ENCODE measurements around the gene SCD. TPM values are rescaled to one million over a fixed set of nuclear protein-coding genes. Genes with fewer than 3 reads are reported as not detected.

SCD gene
- total RNA-seq, 1 experiment from 2014 or later, result 518 TPM

- no peak for DNase-seq
- CTCF ChIA-PET, result no interaction called here
- intact Hi-C loops (cut with micrococcal nuclease; ENCODE audit: unreplicated experiment), result no loop called here
- Histone ChIP-seq H3K4me1 (replicated peaks; ENCODE audit: insufficient read depth) (no peaks in the 10 kb centered on the region), H3K79me2 (ENCODE audit: low read depth) (no peaks in the 10 kb centered on the region), H3K27ac (no peak overlapping the region), H3K4me2 (no peak overlapping the region), H3K9me3 (ENCODE audit: insufficient read depth, low read depth) (no peaks in the 10 kb centered on the region), H3F3A (ENCODE audit: insufficient read depth, low read depth) (no peaks in the 10 kb centered on the region), H4K20me1 (ENCODE audit: insufficient read depth) (no peaks in the 10 kb centered on the region), H3K9me2 (ENCODE audit: insufficient read depth) (no peaks in the 10 kb centered on the region), H3K27me3 (ENCODE audit: insufficient read depth, low read depth) (peaks cover 41% of the 10 kb centered on the region), H2AFZ (no peak overlapping the region), H3K4me3 (no peak overlapping the region), H3K36me3 (ENCODE audit: low read depth) (no peaks in the 10 kb centered on the region)
- BruUV-seq (replicated peaks), result no TSS peak
- TF ChIP-seq EZH2 (IDR thresholded peaks at IDR 0.05; ENCODE audit: low read depth) (no peak), CTCF (conservative IDR thresholded peaks at IDR 0.05) (no peak)
- POLR2A ChIA-PET (ENCODE audit: unreplicated experiment), result no interaction called here
Observed at GRCh38 chr10:100318207-100318606, 28.8 kb upstream of the SCD start.

GRCh38 chr10:100319707-100320402 lies 27.2 kb upstream of the SCD start:
- ChIA-PET CTCF (no interaction called here), POLR2A (ENCODE audit: unreplicated experiment) (no interaction called here)
- no peak for TF ChIP-seq EZH2 (IDR thresholded peaks at IDR 0.05; ENCODE audit: low read depth)
- no peak for TF ChIP-seq CTCF (conservative IDR thresholded peaks at IDR 0.05)
- Histone ChIP-seq H3K36me3 (ENCODE audit: low read depth) (no peaks in the 10 kb centered on the region), H3K9me2 (ENCODE audit: insufficient read depth) (no peaks in the 10 kb centered on the region), H3K27me3 (ENCODE audit: insufficient read depth, low read depth) (peaks cover 42% of the 10 kb centered on the region), H3K4me1 (replicated peaks; ENCODE audit: insufficient read depth) (no peaks in the 10 kb centered on the region), H3K9me3 (ENCODE audit: insufficient read depth, low read depth) (no peaks in the 10 kb centered on the region), H3K27ac (no peak overlapping the region), H3K79me2 (ENCODE audit: low read depth) (no peaks in the 10 kb centered on the region), H3K4me2 (no peak overlapping the region), H3F3A (ENCODE audit: insufficient read depth, low read depth) (no peaks in the 10 kb centered on the region), H3K4me3 (no peak overlapping the region), H4K20me1 (ENCODE audit: insufficient read depth) (no peaks in the 10 kb centered on the region), H2AFZ (no peak overlapping the region)
- BruUV-seq (replicated peaks), result no TSS peak
- intact Hi-C loops (cut with micrococcal nuclease; ENCODE audit: unreplicated experiment), result no loop called here
- no peak for DNase-seq

GRCh38 chr10:100325158-100325557 lies 21.9 kb upstream of the SCD start:
- ChIA-PET CTCF (no interaction called here), POLR2A (ENCODE audit: unreplicated experiment) (no interaction called here)
- no peaks in the 10 kb centered on the region for H3F3A ChIP-seq (ENCODE audit: insufficient read depth, low read depth)
- no peaks in the 10 kb centered on the region for H3K36me3 ChIP-seq (ENCODE audit: low read depth)
- BruUV-seq (replicated peaks), result no TSS peak
- no peak for DNase-seq
- no peaks in the 10 kb centered on the region for H3K9me2 ChIP-seq (ENCODE audit: insufficient read depth)
- H3K27ac ChIP-seq, result no peak overlapping the region
- H3K4me3 ChIP-seq, result no peak overlapping the region
- H3K27me3 ChIP-seq (ENCODE audit: insufficient read depth, low read depth), result peaks cover 77% of the 10 kb centered on the region
- TF ChIP-seq CTCF (conservative IDR thresholded peaks at IDR 0.05), result no peak
- no peak for TF ChIP-seq EZH2 (IDR thresholded peaks at IDR 0.05; ENCODE audit: low read depth)
- H2AFZ ChIP-seq, result no peak overlapping the region
- H3K79me2 ChIP-seq (ENCODE audit: low read depth), result no peaks in the 10 kb centered on the region
- no peaks in the 10 kb centered on the region for H4K20me1 ChIP-seq (ENCODE audit: insufficient read depth)
- no peaks in the 10 kb centered on the region for H3K9me3 ChIP-seq (ENCODE audit: insufficient read depth, low read depth)
- no peaks in the 10 kb centered on the region for H3K4me1 ChIP-seq (replicated peaks; ENCODE audit: insufficient read depth)
- intact Hi-C loops (cut with micrococcal nuclease; ENCODE audit: unreplicated experiment), result no loop called here
- no peak overlapping the region for H3K4me2 ChIP-seq

Measured in PC-9 (cell line).